Loucy (cell line): ENCODE measurements around the gene FAM13A.

Source experiments
- H2AFZ ChIP-seq: fragments of 200-600 bp; sonication (generic); 2 replicates; pipeline ENCODE4 v1.6.0; 2016; ENCODE audit warnings: antibody characterized with exemption, mild to moderate bottlenecking, low read length, moderate library complexity
- H3F3A ChIP-seq: fragments of 200-600 bp; 2 replicates; pipeline ENCODE4 v1.6.0; 2016; ENCODE audit warnings: antibody characterized with exemption, low read depth, mild to moderate bottlenecking
- H3K27me3 ChIP-seq: fragments of 200-600 bp; sonication (generic); 2 replicates; pipeline ENCODE4 v1.6.1; 2014; ENCODE audit warnings: low read length, mild to moderate bottlenecking; ENCODE audit not compliant: insufficient read depth, poor library complexity, severe bottlenecking
- H3K36me3 ChIP-seq: fragments of 200-600 bp; sonication (generic); 2 replicates; pipeline ENCODE4 v1.6.1; 2016; ENCODE audit warnings: low read length; ENCODE audit not compliant: insufficient read depth
- H3K4me1 ChIP-seq: fragments of 200-600 bp; sonication (generic); 2 replicates; pipeline ENCODE4 v1.5.1; 2014; ENCODE audit warnings: low read length, mild to moderate bottlenecking; ENCODE audit not compliant: insufficient read depth, poor library complexity, severe bottlenecking
- H3K4me2 ChIP-seq: fragments of 200-600 bp; sonication (generic); 2 replicates; pipeline ENCODE4 v1.6.0; 2014; ENCODE audit warnings: antibody characterized with exemption, low read length, low read depth, mild to moderate bottlenecking; ENCODE audit not compliant: poor library complexity, severe bottlenecking
- H3K4me3 ChIP-seq: fragments of 200-600 bp; sonication (generic); 2 replicates; pipeline ENCODE4 v1.5.1; 2014; ENCODE audit warnings: low read length, mild to moderate bottlenecking, mixed read lengths; ENCODE audit not compliant: poor library complexity, severe bottlenecking
- H3K79me2 ChIP-seq: fragments of 200-600 bp; sonication (generic); 2 replicates; pipeline ENCODE4 v1.6.1; 2014; ENCODE audit warnings: low read length; ENCODE audit not compliant: insufficient read depth
- H3K9ac ChIP-seq: fragments of 200-600 bp; sonication (generic); 2 replicates; pipeline ENCODE4 v1.6.0; 2014; ENCODE audit warnings: mild to moderate bottlenecking, low read depth, low read length, moderate library complexity; ENCODE audit not compliant: poor library complexity, severe bottlenecking
- H3K9me2 ChIP-seq: fragments of 200-600 bp; sonication (generic); replicated peaks from 2 replicates; pipeline ENCODE4 v1.6.1; 2016; ENCODE audit warnings: low read depth, low read length, mixed read lengths
- H3K9me3 ChIP-seq: fragments of 200-600 bp; sonication (generic); 2 replicates; pipeline ENCODE4 v1.6.1; 2014; ENCODE audit warnings: mild to moderate bottlenecking, antibody characterized with exemption, low read length, low read depth; ENCODE audit not compliant: insufficient read depth
- H4K20me1 ChIP-seq: fragments of 200-600 bp; sonication (generic); 2 replicates; pipeline ENCODE4 v1.6.0; 2014; ENCODE audit warnings: antibody characterized with exemption, low read length, mild to moderate bottlenecking; ENCODE audit not compliant: insufficient read depth, poor library complexity, severe bottlenecking
- CTCF ChIP-seq: fragments of 200-600 bp; sonication (generic); conservative IDR thresholded peaks from 2 replicates; pipeline ENCODE4 v1.5.1; 2014; ENCODE audit warnings: mild to moderate bottlenecking, antibody characterized with exemption, low read length
- EZH2phosphoT487 ChIP-seq: fragments of 200-600 bp; IDR thresholded peaks from 2 replicates; pipeline ENCODE4 v1.6.1; 2018; ENCODE audit warnings: antibody characterized with exemption, mild to moderate bottlenecking, moderate library complexity, borderline replicate concordance

FAM13A gene

GRCh38 chr4:88788895-88789294, 268.1 kb downstream of the FAM13A start:
- Histone ChIP-seq H3K4me3 (no peak overlapping the region), H3K9me2 (no peaks in the 10 kb centered on the region), H3K4me2 (no peak overlapping the region), H3K4me1 (no peaks in the 10 kb centered on the region), H2AFZ (no peak overlapping the region), H4K20me1 (no peaks in the 10 kb centered on the region), H3K9me3 (no peaks in the 10 kb centered on the region), H3K27me3 (no peaks in the 10 kb centered on the region), H3K79me2 (no peaks in the 10 kb centered on the region), H3K9ac (no peak overlapping the region), H3K36me3 (peaks cover 25% of the 10 kb centered on the region; the same call in 1 of the 2 replicates), H3F3A (no peaks in the 10 kb centered on the region)
- TF ChIP-seq CTCF (no peak), EZH2phosphoT487 (no peak)

- Histone ChIP-seq H3F3A (no peaks in the 10 kb centered on the region), H3K79me2 (no peaks in the 10 kb centered on the region)
These were observed 268.6 kb downstream of the FAM13A start for GRCh38 chr4:88788424-88788823.

GRCh38 chr4:88786011-88786410, 271.0 kb downstream of the FAM13A start:
- TF ChIP-seq EZH2phosphoT487: no peak
- TF ChIP-seq CTCF: no peak
- peaks cover 3% of the 10 kb centered on the region for H4K20me1 ChIP-seq

More at GRCh38 chr4:88788424-88788823, 268.6 kb downstream of the FAM13A start:
- Histone ChIP-seq H3K4me2 (no peak overlapping the region), H3K4me3 (no peak overlapping the region), H3K27me3 (no peaks in the 10 kb centered on the region), H2AFZ (no peak overlapping the region), H3K4me1 (no peaks in the 10 kb centered on the region), H3K9ac (no peak overlapping the region), H4K20me1 (no peaks in the 10 kb centered on the region), H3K9me2 (no peaks in the 10 kb centered on the region), H3K36me3 (peaks cover 25% of the 10 kb centered on the region; the same call in 1 of the 2 replicates), H3K9me3 (no peaks in the 10 kb centered on the region)
- TF ChIP-seq EZH2phosphoT487 (no peak), CTCF (no peak)

More at GRCh38 chr4:88786011-88786410, 271.0 kb downstream of the FAM13A start:
- no peak overlapping the region for H3K4me2 ChIP-seq
- H3K4me3 ChIP-seq: no peak overlapping the region
- H3K9me3 ChIP-seq: no peaks in the 10 kb centered on the region
- H3K27me3 ChIP-seq: no peaks in the 10 kb centered on the region
- H3K36me3 ChIP-seq: peaks cover 28% of the 10 kb centered on the region; the same call in 1 of the 2 replicates
- no peak overlapping the region for H2AFZ ChIP-seq
- H3F3A ChIP-seq: no peaks in the 10 kb centered on the region
- H3K9ac ChIP-seq: no peak overlapping the region
- H3K4me1 ChIP-seq: no peaks in the 10 kb centered on the region
- H3K79me2 ChIP-seq: no peaks in the 10 kb centered on the region
- no peaks in the 10 kb centered on the region for H3K9me2 ChIP-seq
